ENCODE data around the gene ZMYND15.

Gene ZMYND15

GRCh38 chr17:4742629-4743028, 3.0 kb downstream of the ZMYND15 start:
- TF ChIP-seq, protein P1, sequence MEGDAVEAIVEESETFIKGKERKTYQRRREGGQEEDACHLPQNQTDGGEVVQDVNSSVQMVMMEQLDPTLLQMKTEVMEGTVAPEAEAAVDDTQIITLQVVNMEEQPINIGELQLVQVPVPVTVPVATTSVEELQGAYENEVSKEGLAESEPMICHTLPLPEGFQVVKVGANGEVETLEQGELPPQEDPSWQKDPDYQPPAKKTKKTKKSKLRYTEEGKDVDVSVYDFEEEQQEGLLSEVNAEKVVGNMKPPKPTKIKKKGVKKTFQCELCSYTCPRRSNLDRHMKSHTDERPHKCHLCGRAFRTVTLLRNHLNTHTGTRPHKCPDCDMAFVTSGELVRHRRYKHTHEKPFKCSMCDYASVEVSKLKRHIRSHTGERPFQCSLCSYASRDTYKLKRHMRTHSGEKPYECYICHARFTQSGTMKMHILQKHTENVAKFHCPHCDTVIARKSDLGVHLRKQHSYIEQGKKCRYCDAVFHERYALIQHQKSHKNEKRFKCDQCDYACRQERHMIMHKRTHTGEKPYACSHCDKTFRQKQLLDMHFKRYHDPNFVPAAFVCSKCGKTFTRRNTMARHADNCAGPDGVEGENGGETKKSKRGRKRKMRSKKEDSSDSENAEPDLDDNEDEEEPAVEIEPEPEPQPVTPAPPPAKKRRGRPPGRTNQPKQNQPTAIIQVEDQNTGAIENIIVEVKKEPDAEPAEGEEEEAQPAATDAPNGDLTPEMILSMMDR (IDR thresholded peaks at IDR 0.05; ENCODE audit: insufficient read depth, low read length, poor library complexity, severe bottlenecking) = no peak
- Histone ChIP-seq H3K36me3 (ENCODE audit: control insufficient read depth, insufficient read depth, low read length) (no peaks in the 10 kb centered on the region), H3K4me3 (replicated peaks; ENCODE audit: low read depth, low read length) (no peak overlapping the region), H3K27me3 (replicated peaks; ENCODE audit: control insufficient read depth, insufficient read depth, low read length) (no peaks in the 10 kb centered on the region; the same call in 1 of the 2 replicates)
- no peak for DNase-seq (ENCODE audit: extremely low read depth, insufficient read length)

DNA sequence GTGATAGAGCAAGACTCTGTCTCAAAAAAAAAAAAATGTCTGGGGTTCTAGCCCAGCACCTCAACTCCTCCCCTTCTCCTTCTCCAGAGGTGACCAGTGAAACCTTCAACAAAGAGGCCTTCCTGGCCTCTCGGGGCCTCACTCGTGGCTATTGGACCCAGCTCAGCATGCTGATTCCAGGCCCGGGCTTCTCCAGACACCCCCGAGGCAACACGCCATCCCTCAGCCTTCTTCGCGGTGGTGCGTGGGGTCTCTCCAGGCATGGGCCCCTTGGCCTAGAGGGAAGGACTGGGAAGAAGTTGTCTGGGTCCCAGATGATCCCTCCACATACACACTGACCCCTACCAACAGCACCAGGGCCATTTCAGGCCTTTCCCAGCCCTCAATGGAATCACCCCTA, 3.6 kb downstream of the ZMYND15 start:
- H3K36me3 ChIP-seq (ENCODE audit: control insufficient read depth, insufficient read depth, low read length) = no peaks in the 10 kb centered on the region
- TF ChIP-seq, protein P1 (IDR thresholded peaks at IDR 0.05; ENCODE audit: insufficient read depth, low read length, poor library complexity, severe bottlenecking) = no peak
- H3K27me3 ChIP-seq (replicated peaks; ENCODE audit: control insufficient read depth, insufficient read depth, low read length) = no peaks in the 10 kb centered on the region; the same call in 1 of the 2 replicates
- DNase-seq (ENCODE audit: extremely low read depth, insufficient read length) = no peak
- H3K4me3 ChIP-seq (replicated peaks; ENCODE audit: low read depth, low read length) = no peak overlapping the region

GRCh38 chr17:4743898-4744297, 4.3 kb downstream of the ZMYND15 start:
- DNase-seq (ENCODE audit: extremely low read depth, insufficient read length) = no peak
- TF ChIP-seq, protein P1 (IDR thresholded peaks at IDR 0.05; ENCODE audit: insufficient read depth, low read length, poor library complexity, severe bottlenecking) = no peak
- H3K27me3 ChIP-seq (replicated peaks; ENCODE audit: control insufficient read depth, insufficient read depth, low read length) = no peaks in the 10 kb centered on the region; the same call in 1 of the 2 replicates

DNA sequence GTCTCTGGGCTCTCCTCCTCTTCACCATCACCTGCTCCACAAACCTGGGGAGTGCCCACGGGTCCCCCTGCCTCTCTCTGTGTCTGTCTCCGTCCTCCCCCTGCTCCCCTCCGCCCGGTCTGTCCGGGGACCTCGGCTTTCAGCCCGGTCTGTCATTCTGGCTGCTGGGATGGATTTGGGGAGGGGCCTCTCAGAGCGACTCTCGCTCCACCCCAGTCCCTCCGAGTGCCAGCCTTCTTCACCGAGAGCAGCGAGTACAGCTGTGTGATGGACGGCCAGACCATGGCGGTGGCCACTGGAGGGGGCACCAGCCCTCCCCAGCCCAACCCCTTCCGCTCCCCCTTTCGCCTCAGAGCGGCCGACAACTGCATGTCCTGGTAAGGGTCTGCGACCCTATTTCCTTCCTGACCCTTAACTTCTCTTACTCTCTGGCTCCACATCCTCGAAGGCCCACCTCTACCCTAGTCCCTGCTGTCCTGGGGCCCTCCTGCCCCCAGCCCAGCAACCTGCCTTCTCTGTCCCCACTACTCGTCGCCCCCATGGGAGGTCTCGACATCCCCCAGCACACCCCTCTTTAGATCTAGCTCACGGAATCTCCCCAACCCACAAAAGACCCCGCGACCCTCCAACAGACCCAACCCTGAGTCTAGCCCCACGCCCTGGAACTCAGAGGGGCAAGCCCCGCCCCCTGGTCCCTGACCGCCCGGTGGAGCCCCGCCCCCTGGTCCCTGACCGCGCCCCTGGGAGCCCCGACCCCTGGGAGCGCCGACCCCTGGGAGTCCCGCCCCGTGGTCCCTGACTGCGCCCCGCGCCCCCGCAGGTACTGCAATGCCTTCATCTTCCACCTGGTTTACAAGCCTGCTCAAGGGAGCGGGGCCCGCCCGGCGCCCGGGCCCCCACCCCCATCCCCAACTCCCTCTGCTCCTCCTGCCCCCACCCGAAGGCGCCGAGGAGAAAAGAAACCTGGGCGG, 5.7 kb downstream of the ZMYND15 start:
- H3K36me3 ChIP-seq (ENCODE audit: control insufficient read depth, insufficient read depth, low read length) = no peaks in the 10 kb centered on the region
- TF ChIP-seq, protein P1 (IDR thresholded peaks at IDR 0.05; ENCODE audit: insufficient read depth, low read length, poor library complexity, severe bottlenecking) = no peak
- no peaks in the 10 kb centered on the region for H3K27me3 ChIP-seq (replicated peaks; ENCODE audit: control insufficient read depth, insufficient read depth, low read length)
- no peak overlapping the region for H3K4me3 ChIP-seq (replicated peaks; ENCODE audit: low read depth, low read length)
- DNase-seq (ENCODE audit: extremely low read depth, insufficient read length) = no peak

More at GRCh38 chr17:4743898-4744297, 4.3 kb downstream of the ZMYND15 start:
- no peak overlapping the region for H3K4me3 ChIP-seq (replicated peaks; ENCODE audit: low read depth, low read length)
- no peaks in the 10 kb centered on the region for H3K36me3 ChIP-seq (ENCODE audit: control insufficient read depth, insufficient read depth, low read length)

- DNase-seq (ENCODE audit: extremely low read depth, insufficient read length) = peak; percentile 37
- H3K4me3 ChIP-seq (replicated peaks; ENCODE audit: low read depth, low read length) = no peak overlapping the region
- H3K27me3 ChIP-seq (replicated peaks; ENCODE audit: control insufficient read depth, insufficient read depth, low read length) = no peaks in the 10 kb centered on the region; the same call in 1 of the 2 replicates
- TF ChIP-seq, protein P1 (IDR thresholded peaks at IDR 0.05; ENCODE audit: insufficient read depth, low read length, poor library complexity, severe bottlenecking) = no peak
- no peaks in the 10 kb centered on the region for H3K36me3 ChIP-seq (ENCODE audit: control insufficient read depth, insufficient read depth, low read length)
These were observed 8.2 kb downstream of the ZMYND15 start for GRCh38 chr17:4747847-4748246.

All from GM06990 (cell line).